A549 (cell line): ENCODE results near the gene PAQR6.

Source experiments
- CHD4 ChIP-seq: fragments of 200-600 bp; sonication (generic); IDR thresholded peaks from 2 replicates; pipeline ENCODE4 v1.6.1; 2016; ENCODE audit warnings: antibody characterized with exemption, mild to moderate bottlenecking, borderline replicate concordance
- CTCF ChIP-seq: fragments of >200 bp; sonication (Bioruptor Twin); formaldehyde crosslinking; IDR thresholded peaks from 3 replicates; pipeline ENCODE4 v1.5.1; 2016
- EHMT2 ChIP-seq: fragments of 200-600 bp; sonication (generic); IDR thresholded peaks from 2 replicates; pipeline ENCODE4 v1.6.1; 2016; ENCODE audit warnings: antibody characterized with exemption, low read depth, mild to moderate bottlenecking, moderate library complexity
- EP300 ChIP-seq, 2 experiments: fragments of >200 bp; sonication (Bioruptor Twin); formaldehyde crosslinking; IDR thresholded peaks; 2 replicates in 1 of 2; 3 replicates in 1 of 2; pipeline ENCODE4 v1.6.1; 2016 to 2017
- FOSL2 ChIP-seq, 2 experiments: fragments of 450-650 bp in 1 of 2; fragments of >200 bp in 1 of 2; sonication (Bioruptor Twin) in 1 of 2; formaldehyde crosslinking; IDR thresholded peaks; 2 replicates each; pipeline versions ENCODE4 v1.5.0 to v1.6.1; 2016 to 2020; ENCODE audit warnings: mild to moderate bottlenecking in 1 of 2, moderate library complexity in 1 of 2
- JUNB ChIP-seq: fragments of >200 bp; sonication (Bioruptor Twin); formaldehyde crosslinking; IDR thresholded peaks from 2 replicates; pipeline ENCODE4 v1.6.1; 2016
- KDM5A ChIP-seq: fragments of 200-600 bp; sonication (generic); IDR thresholded peaks from 2 replicates; pipeline ENCODE4 v1.6.1; 2016; ENCODE audit warnings: antibody characterized with exemption, mild to moderate bottlenecking
- MAFK ChIP-seq: fragments of 450-650 bp; IDR thresholded peaks from 2 replicates; pipeline ENCODE4 v1.6.1; 2014; ENCODE audit not compliant: partially characterized antibody
- MAX ChIP-seq: IDR thresholded peaks from 2 replicates; pipeline ENCODE4 v1.6.1; 2012
- NR3C1 ChIP-seq: fragments of >200 bp; sonication (Bioruptor Twin); formaldehyde crosslinking; IDR thresholded peaks from 3 replicates; pipeline ENCODE4 v1.6.1; 2017
- PBX3 ChIP-seq: IDR thresholded peaks from 2 replicates; pipeline ENCODE4 v1.6.1; 2012
- POLR2A ChIP-seq: IDR thresholded peaks from 2 replicates; pipeline ENCODE4 v1.6.1; 2012; ENCODE audit warnings: mild to moderate bottlenecking, low read length
- REST ChIP-seq: fragments of 200-600 bp; sonication (generic); IDR thresholded peaks from 2 replicates; pipeline ENCODE4 v1.6.1; 2016; ENCODE audit warnings: antibody characterized with exemption, mild to moderate bottlenecking, moderate library complexity
- USF2 ChIP-seq: fragments of 450-650 bp; IDR thresholded peaks from 2 replicates; pipeline ENCODE4 v1.6.1; 2014; ENCODE audit warnings: antibody characterized with exemption

- TF ChIP-seq EP300 (IDR thresholded peaks at IDR 0.05) (no peak), KDM5A (no peak), POLR2A (no peak), CTCF (no peak), JUNB (no peak), EHMT2 (no peak), MAFK (no peak), CHD4 (no peak), PBX3 (no peak), NR3C1 (no peak), FOSL2 (IDR thresholded peaks at IDR 0.05) (no peak), FOSL2 (CRISPR knock-in tag; IDR thresholded peaks at IDR 0.05) (no peak), REST (no peak), MAX (no peak), USF2 (no peak)
Measured at GRCh38 chr1:156213644-156213966, 34.3 kb downstream of the PAQR6 start.
